22Rv1 (cell line): ENCODE results near the gene LOXL4.

Source experiments
- H3K27ac ChIP-seq: fragments of 450-650 bp; 2 replicates; pipeline ENCODE4 v1.5.1; 2017
- ZFX ChIP-seq: fragments of 450-650 bp; IDR thresholded peaks from 2 replicates; pipeline ENCODE4 v1.6.1; 2017; ENCODE audit warnings: antibody characterized with exemption, borderline replicate concordance
- TF ChIP-seq, protein P1 (sequence below): fragments of 450-650 bp; IDR thresholded peaks from 2 replicates; pipeline ENCODE4 v1.5.1; 2017; ENCODE audit warnings: mild to moderate bottlenecking

LOXL4 gene

DNA sequence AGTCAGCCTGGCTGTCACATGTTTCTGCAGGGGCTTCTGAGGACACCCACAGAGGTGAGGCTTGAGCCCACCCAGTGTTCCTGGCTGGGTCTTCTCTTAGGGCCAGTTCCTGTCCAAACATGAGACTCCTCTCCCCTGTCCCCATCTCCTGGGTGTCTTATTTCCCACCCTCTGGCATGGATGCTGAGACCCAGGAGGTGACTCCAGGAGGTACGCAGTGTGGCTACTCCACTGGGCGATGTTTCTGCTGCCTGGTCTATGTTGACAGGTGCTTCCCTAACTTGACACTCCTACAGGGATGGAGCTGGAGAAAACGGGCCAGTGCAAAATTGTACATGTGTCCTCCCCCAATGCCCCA lies 26.3 kb upstream of the LOXL4 start:
- no peak for TF ChIP-seq ZFX
- TF ChIP-seq, protein P1, sequence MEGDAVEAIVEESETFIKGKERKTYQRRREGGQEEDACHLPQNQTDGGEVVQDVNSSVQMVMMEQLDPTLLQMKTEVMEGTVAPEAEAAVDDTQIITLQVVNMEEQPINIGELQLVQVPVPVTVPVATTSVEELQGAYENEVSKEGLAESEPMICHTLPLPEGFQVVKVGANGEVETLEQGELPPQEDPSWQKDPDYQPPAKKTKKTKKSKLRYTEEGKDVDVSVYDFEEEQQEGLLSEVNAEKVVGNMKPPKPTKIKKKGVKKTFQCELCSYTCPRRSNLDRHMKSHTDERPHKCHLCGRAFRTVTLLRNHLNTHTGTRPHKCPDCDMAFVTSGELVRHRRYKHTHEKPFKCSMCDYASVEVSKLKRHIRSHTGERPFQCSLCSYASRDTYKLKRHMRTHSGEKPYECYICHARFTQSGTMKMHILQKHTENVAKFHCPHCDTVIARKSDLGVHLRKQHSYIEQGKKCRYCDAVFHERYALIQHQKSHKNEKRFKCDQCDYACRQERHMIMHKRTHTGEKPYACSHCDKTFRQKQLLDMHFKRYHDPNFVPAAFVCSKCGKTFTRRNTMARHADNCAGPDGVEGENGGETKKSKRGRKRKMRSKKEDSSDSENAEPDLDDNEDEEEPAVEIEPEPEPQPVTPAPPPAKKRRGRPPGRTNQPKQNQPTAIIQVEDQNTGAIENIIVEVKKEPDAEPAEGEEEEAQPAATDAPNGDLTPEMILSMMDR = no peak
- H3K27ac ChIP-seq = no peak overlapping the region

DNA sequence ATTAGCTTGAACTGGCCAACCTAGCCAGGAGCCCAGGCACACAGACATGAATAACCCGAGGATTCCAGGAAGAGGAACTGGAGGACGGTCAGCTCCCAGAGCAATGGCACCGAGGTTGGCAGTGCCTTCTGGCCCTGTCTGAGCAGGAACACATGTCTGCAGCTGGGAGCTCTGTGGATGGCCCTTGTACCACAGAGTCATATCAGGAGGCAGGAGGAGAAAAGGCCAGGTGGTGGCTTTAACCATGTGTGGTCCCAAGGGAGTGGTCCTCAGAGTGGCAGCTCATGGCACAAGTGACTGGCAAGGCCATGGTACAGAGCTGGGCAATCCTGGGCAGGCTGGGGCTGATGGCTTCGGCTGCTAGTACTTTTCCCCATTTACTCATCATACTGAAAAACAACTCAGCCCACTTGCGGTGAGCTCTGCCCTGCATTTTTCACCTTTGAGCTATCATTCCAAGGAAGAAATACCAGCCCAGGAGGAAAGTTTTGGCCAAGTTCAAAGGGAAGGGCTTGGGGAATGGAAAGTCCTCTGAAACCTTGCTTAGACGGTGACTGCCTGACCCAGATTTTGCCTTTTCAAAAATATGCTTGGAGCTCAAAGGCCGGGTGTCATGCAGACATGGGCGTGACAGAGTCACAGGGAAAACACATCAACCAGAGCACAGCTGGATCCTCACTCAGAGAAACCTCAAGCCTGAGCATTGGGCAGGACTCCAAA lies 25.7 kb upstream of the LOXL4 start:
- TF ChIP-seq ZFX = no peak
- TF ChIP-seq, protein P1 = no peak
- no peak overlapping the region for H3K27ac ChIP-seq

DNA sequence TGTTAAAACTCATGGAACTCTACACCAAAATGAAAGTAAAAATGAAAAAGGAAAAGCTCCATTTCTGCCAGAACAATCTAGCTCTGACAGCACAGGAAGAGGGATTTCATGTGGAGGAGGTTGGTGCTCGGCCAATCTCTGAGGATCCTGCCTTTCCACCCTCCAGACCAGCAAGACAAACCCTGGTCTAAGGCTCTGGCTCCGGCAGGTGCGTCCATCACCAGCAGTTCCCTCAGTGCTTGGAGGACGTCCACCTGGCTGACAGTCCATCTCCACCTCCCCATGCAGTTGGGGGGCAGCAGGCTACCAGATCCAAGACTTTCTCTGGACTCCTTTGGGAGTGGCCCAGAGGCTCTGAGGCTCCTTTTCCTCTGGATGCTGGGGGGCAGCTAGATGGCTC lies 25.0 kb upstream of the LOXL4 start:
- no peak overlapping the region for H3K27ac ChIP-seq

DNA sequence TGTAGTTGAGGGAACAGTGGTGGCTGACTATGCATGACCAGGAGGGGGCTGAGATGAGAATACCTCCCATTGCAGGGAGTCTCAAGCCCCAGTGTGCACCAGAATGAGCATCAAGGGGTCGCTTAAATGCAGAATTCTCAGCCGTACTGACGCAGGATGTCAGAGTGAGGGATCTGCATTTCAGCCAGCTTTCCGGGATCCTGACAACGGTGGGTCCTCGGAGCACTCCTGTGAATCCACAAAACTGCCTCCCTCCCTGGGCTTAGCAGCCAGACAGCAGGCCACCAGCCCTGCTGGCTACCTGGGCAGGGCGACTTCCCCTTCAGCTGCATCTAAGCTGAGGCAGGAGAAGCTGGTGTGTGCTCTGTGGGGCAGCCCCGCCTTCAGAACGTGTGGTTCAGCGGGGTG lies 21.8 kb upstream of the LOXL4 start:
- TF ChIP-seq, protein P1 = no peak
- TF ChIP-seq ZFX = no peak

More for the DNA sequence above, 25.0 kb upstream of the LOXL4 start:
- TF ChIP-seq ZFX = no peak
- TF ChIP-seq, protein P1 = no peak

DNA sequence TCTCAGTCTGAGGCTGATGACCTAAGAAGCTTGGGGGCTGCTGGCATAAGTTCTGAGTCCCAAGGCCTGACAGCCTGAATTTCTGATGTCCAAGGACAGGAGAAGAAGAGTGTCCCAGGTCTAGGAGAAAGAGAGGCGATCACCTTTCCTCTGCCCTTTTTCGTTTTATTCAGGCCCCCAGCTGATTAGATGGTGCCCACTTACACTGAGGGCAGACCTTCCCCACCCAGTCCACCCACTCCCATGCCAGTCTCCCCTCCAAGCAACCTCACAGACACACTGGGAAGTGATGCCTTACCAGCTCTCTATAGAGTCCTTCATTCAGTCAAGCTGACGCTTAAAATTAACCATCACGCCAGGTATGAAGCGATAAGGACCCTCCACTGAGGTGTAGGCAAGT lies 19.3 kb upstream of the LOXL4 start:
- no peak overlapping the region for H3K27ac ChIP-seq
- TF ChIP-seq, protein P1 = no peak
- TF ChIP-seq ZFX = no peak

More for the DNA sequence above, 21.8 kb upstream of the LOXL4 start:
- no peak overlapping the region for H3K27ac ChIP-seq

DNA sequence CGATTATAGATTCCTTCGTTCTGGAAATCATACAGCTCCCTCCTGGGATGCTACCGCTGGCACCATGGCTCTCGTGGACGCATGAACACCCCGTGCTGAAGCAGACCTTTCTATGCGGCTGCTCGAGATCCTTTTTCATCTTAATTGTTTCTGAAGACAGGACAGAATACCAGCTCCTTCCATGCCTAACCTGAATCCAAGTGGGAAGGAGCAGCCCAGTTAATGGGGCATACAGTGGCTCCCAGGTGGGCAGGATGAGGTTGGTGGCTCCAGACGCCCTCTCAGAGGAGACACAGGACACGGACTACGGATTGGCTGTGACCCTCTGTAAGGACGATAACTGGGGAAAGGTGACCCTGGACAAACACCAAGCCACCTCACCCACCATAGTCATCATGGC lies 18.4 kb upstream of the LOXL4 start:
- no peak for TF ChIP-seq ZFX
- TF ChIP-seq, protein P1 = no peak

DNA sequence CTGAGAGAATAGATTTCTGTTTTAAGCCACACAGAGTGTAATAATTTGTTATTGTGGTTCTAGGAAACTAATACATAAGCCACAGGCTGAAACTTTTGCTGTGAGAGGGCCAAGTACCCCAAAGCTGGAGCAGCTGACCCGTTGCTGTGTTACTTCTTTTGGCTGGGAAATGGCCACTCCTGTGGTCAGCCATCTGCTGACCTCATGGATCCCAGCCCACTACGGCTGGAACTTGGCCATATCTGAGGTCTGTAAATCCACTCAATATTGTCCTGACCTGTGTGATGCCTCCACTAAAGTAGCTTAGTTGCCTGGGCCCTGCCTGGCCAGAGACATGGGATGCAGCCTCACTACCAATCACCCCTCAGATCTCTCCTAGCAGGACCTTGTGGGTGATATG lies 17.4 kb upstream of the LOXL4 start:
- no peak for TF ChIP-seq ZFX
- TF ChIP-seq, protein P1 = no peak

More for the DNA sequence above, 18.4 kb upstream of the LOXL4 start:
- H3K27ac ChIP-seq = no peak overlapping the region

More for the DNA sequence above, 17.4 kb upstream of the LOXL4 start:
- H3K27ac ChIP-seq = no peak overlapping the region
